GM12892 (cell line): ENCODE measurements around the gene FERMT3.
A peak's percentile ranks its signal among the peaks of the same experiment; 100 is the strongest.

ENCODE experiments used
- POLR2A ChIP-seq: IDR thresholded peaks from 2 replicates; pipeline ENCODE4 v1.6.1; 2011; ENCODE audit warnings: low read depth, low read length, control low read depth
- POLR2AphosphoS5 ChIP-seq: IDR thresholded peaks from 2 replicates; pipeline ENCODE4 v1.6.1; 2011; ENCODE audit warnings: low read depth, low read length, control low read depth
- TAF1 ChIP-seq: IDR thresholded peaks from 2 replicates; pipeline ENCODE4 v1.6.1; 2011; ENCODE audit warnings: low read depth, mild to moderate bottlenecking, control low read depth, low read length, borderline replicate concordance

DNA sequence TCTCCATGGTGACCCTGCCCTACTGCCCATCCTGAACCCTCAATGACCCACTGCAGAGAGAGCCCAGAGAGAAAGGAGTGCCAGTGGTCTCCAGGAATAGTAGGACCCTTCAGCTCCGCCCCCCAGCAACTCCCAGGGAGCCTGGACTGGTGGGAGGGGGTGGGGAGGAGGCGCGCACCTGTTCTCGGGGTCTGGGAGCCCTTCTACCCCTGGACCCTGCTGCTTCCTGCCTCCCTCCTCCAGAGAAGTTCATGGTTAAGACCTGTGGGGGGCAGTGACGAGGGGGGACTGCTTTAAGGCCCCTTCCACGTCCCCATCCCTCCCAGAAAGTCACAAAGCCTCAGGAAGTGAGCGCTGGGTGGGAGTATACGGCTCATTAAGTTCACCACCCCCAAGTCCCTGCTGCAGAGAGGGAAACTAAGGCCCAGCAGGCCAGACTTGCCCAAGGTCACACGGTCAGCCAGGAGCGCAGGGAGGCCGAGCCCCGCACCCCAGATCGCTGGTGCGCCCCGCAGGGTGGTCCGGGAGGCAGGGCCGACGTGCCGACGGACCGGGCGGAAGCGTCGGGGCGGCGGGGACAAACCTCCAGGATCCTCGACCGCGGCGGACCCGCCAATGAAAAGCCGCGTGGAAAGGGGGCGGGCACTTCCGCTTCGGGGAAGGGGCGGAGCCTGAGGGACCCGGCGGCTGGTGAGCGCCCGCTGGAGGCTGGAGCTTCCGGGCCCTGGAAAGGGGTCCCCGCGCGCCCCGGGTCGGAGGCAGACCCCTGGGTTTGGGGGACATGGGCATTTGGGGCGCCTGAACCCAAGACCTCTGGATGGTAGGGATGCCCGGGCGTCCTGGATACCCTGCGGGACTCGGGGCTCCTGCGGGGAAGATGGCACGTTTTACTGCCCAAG is 19.3 kb downstream of the FERMT3 start, which contains the start of the genes NUDT22 and TRPT1:
- TF ChIP-seq POLR2A, result peak; percentile 77; the same call in 1 of the 2 replicates
- no peak for TF ChIP-seq TAF1
- TF ChIP-seq POLR2AphosphoS5, result peak; percentile 49; the same call in 1 of the 2 replicates
